ENCODE data around the gene EIF4E2. TPM values are rescaled to one million over a fixed set of nuclear protein-coding genes. Genes with fewer than 3 reads are reported as not detected.

EIF4E2 gene
- total RNA-seq, 1 donor from 2014 or later: 112 TPM

DNA sequence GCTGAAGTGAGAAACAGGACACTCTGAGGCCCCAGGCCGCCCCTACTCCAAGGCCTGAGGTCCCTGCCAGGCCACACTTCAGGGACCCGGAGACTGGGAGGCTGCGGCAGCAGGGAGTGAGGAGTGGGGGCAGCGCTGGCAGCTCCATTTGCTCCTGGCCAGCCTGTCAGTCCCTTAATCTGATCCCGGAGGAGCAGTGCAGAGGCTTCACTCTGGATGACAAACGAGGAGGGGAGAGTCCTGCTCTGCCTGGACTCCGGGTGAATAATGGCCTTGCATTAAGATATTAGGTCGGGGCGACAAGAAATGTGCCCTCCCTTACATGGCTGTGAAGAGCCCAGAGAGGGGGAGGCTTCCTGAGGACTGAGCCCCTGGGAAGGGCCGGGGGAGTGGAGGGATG lies 44.6 kb upstream of the EIF4E2 start:
- no peaks in the 10 kb centered on the region for H3K79me2 ChIP-seq (ENCODE audit: insufficient read depth, low read length)
- H4K20me1 ChIP-seq (ENCODE audit: insufficient read depth, low read length): peaks cover 6% of the 10 kb centered on the region
- Mint-ChIP-seq H3K4me3 (ENCODE audit: unreplicated experiment) (no peak overlapping the region), H3K27me3 (ENCODE audit: low read depth, unreplicated experiment) (peaks cover 71% of the 10 kb centered on the region), H3K9me3 (ENCODE audit: unreplicated experiment) (no peaks in the 10 kb centered on the region), H3K27ac (ENCODE audit: unreplicated experiment) (no peak overlapping the region), H3K4me1 (ENCODE audit: low read depth, unreplicated experiment) (no peaks in the 10 kb centered on the region), H3K36me3 (ENCODE audit: low read depth, unreplicated experiment) (peaks cover 2% of the 10 kb centered on the region)
- no peaks in the 10 kb centered on the region for H3K4me1 ChIP-seq (ENCODE audit: insufficient read depth, low read length)
- no peaks in the 10 kb centered on the region for H3K9me3 ChIP-seq (ENCODE audit: insufficient read depth, low read depth, low read length)
- no peaks in the 10 kb centered on the region for H3K36me3 ChIP-seq (ENCODE audit: insufficient read depth, low read length)
- no peak overlapping the region for H2AFZ ChIP-seq (ENCODE audit: low read depth, low read length)
- no peak for TF ChIP-seq EZH2 (IDR thresholded peaks at IDR 0.05; ENCODE audit: insufficient read depth, low read length)
- TF ChIP-seq, protein P1, sequence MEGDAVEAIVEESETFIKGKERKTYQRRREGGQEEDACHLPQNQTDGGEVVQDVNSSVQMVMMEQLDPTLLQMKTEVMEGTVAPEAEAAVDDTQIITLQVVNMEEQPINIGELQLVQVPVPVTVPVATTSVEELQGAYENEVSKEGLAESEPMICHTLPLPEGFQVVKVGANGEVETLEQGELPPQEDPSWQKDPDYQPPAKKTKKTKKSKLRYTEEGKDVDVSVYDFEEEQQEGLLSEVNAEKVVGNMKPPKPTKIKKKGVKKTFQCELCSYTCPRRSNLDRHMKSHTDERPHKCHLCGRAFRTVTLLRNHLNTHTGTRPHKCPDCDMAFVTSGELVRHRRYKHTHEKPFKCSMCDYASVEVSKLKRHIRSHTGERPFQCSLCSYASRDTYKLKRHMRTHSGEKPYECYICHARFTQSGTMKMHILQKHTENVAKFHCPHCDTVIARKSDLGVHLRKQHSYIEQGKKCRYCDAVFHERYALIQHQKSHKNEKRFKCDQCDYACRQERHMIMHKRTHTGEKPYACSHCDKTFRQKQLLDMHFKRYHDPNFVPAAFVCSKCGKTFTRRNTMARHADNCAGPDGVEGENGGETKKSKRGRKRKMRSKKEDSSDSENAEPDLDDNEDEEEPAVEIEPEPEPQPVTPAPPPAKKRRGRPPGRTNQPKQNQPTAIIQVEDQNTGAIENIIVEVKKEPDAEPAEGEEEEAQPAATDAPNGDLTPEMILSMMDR (IDR thresholded peaks at IDR 0.05; ENCODE audit: insufficient read depth, low read depth, low read length): no peak
- peaks cover 43% of the 10 kb centered on the region for H3K27me3 ChIP-seq (ENCODE audit: insufficient read depth, low read length)
- no peak overlapping the region for H3K4me2 ChIP-seq (ENCODE audit: low read length)
- no peak overlapping the region for H3K9ac ChIP-seq (ENCODE audit: low read length)
- no peak for FAIRE-seq
- no peak for DNase-seq (ENCODE audit: low read depth)
- H3K4me3 ChIP-seq (ENCODE audit: insufficient read depth, low read depth, low read length): no peak overlapping the region
- H3K27ac ChIP-seq (ENCODE audit: low read depth, low read length): no peak overlapping the region

DNA sequence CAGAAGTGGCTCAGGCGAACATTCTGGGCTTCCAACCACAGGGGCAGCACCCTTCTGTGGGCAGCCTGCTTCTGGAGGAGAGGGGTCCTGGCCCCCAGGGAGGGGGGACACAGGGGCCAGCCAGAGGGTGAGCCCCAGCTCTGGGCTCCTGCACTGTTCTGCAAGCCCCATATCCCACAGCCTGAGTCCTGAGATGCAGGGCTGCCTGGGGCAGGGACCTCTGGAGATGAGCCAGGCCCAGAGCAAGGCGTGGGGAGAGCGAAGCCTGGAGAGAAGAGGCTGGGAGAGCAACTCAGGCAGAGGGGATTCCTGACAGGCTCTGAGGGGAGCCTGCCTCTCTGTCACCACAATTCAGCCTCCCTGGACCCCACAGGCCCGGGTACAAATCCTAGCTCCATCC lies 43.8 kb upstream of the EIF4E2 start:
- no peak overlapping the region for H3K27ac ChIP-seq (ENCODE audit: low read depth, low read length)
- H2AFZ ChIP-seq (ENCODE audit: low read depth, low read length): no peak overlapping the region
- no peak overlapping the region for H3K27ac Mint-ChIP-seq (ENCODE audit: unreplicated experiment)
- no peaks in the 10 kb centered on the region for H3K36me3 ChIP-seq (ENCODE audit: insufficient read depth, low read length)
- H3K9me3 Mint-ChIP-seq (ENCODE audit: unreplicated experiment): no peaks in the 10 kb centered on the region
- no peaks in the 10 kb centered on the region for H3K79me2 ChIP-seq (ENCODE audit: insufficient read depth, low read length)
- H3K9me3 ChIP-seq (ENCODE audit: insufficient read depth, low read depth, low read length): no peaks in the 10 kb centered on the region
- H3K4me3 ChIP-seq (ENCODE audit: insufficient read depth, low read depth, low read length): no peak overlapping the region
- no peaks in the 10 kb centered on the region for H3K4me1 Mint-ChIP-seq (ENCODE audit: low read depth, unreplicated experiment)
- H3K4me1 ChIP-seq (ENCODE audit: insufficient read depth, low read length): no peaks in the 10 kb centered on the region
- peaks cover 6% of the 10 kb centered on the region for H4K20me1 ChIP-seq (ENCODE audit: insufficient read depth, low read length)
- H3K9ac ChIP-seq (ENCODE audit: low read length): no peak overlapping the region
- H3K4me3 Mint-ChIP-seq (ENCODE audit: unreplicated experiment): no peak overlapping the region
- no peak for TF ChIP-seq EZH2 (IDR thresholded peaks at IDR 0.05; ENCODE audit: insufficient read depth, low read length)
- TF ChIP-seq, protein P1 (IDR thresholded peaks at IDR 0.05; ENCODE audit: insufficient read depth, low read depth, low read length): no peak
- H3K27me3 ChIP-seq (ENCODE audit: insufficient read depth, low read length): peaks cover 49% of the 10 kb centered on the region
- no peak overlapping the region for H3K4me2 ChIP-seq (ENCODE audit: low read length)
- peaks cover 2% of the 10 kb centered on the region for H3K36me3 Mint-ChIP-seq (ENCODE audit: low read depth, unreplicated experiment)
- no peak for DNase-seq (ENCODE audit: low read depth)
- H3K27me3 Mint-ChIP-seq (ENCODE audit: low read depth, unreplicated experiment): peaks cover 65% of the 10 kb centered on the region
- no peak for FAIRE-seq

DNA sequence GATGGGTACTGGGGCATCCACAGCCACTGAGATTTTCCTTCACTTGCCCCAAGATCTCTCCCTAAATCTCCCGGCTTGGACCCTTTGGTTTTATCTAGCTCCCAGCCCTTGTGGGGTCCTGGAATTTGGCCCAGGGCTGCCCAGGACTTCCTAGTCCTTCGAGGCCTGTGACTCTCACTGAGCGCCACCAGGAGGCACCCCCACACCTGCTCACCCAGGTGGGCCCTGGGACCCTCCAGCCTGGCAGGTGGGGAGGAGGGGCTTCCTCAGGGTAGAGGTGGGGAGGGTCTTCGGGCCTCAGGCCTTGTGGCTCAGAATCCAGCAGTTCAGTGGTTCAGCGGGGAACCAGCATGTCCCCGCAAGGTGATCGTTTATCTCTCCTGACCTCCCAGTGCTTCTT lies 42.2 kb upstream of the EIF4E2 start:
- no peaks in the 10 kb centered on the region for H3K79me2 ChIP-seq (ENCODE audit: insufficient read depth, low read length)
- no peak overlapping the region for H3K27ac Mint-ChIP-seq (ENCODE audit: unreplicated experiment)
- H3K36me3 ChIP-seq (ENCODE audit: insufficient read depth, low read length): no peaks in the 10 kb centered on the region
- H3K4me1 Mint-ChIP-seq (ENCODE audit: low read depth, unreplicated experiment): no peaks in the 10 kb centered on the region
- H3K4me3 Mint-ChIP-seq (ENCODE audit: unreplicated experiment): no peak overlapping the region
- DNase-seq (ENCODE audit: low read depth) (no peak), FAIRE-seq (no peak)
- no peaks in the 10 kb centered on the region for H3K4me1 ChIP-seq (ENCODE audit: insufficient read depth, low read length)
- TF ChIP-seq, protein P1 (IDR thresholded peaks at IDR 0.05; ENCODE audit: insufficient read depth, low read depth, low read length): no peak
- TF ChIP-seq EZH2 (IDR thresholded peaks at IDR 0.05; ENCODE audit: insufficient read depth, low read length): no peak
- H3K9ac ChIP-seq (ENCODE audit: low read length): no peak overlapping the region
- no peaks in the 10 kb centered on the region for H3K9me3 ChIP-seq (ENCODE audit: insufficient read depth, low read depth, low read length)
- H2AFZ ChIP-seq (ENCODE audit: low read depth, low read length): no peak overlapping the region
- H3K27me3 ChIP-seq (ENCODE audit: insufficient read depth, low read length): peaks cover 48% of the 10 kb centered on the region
- H3K27ac ChIP-seq (ENCODE audit: low read depth, low read length): no peak overlapping the region
- H3K4me3 ChIP-seq (ENCODE audit: insufficient read depth, low read depth, low read length): no peak overlapping the region
- no peaks in the 10 kb centered on the region for H3K9me3 Mint-ChIP-seq (ENCODE audit: unreplicated experiment)
- H3K27me3 Mint-ChIP-seq (ENCODE audit: low read depth, unreplicated experiment): peaks cover 67% of the 10 kb centered on the region
- H3K36me3 Mint-ChIP-seq (ENCODE audit: low read depth, unreplicated experiment): peaks cover 2% of the 10 kb centered on the region
- H4K20me1 ChIP-seq (ENCODE audit: insufficient read depth, low read length): peaks cover 6% of the 10 kb centered on the region
- no peak overlapping the region for H3K4me2 ChIP-seq (ENCODE audit: low read length)

Data from astrocyte (in vitro differentiated cells and primary cell).